H9 (cell line): ENCODE measurements around the gene CPEB2. TPM values are rescaled to one million over a fixed set of nuclear protein-coding genes. Genes with fewer than 3 reads are reported as not detected.

Experiments
- DNase-seq: peaks from one replicate; pipeline ENCODE4 v3.0.0-alpha.2; 2017
- H2AFZ ChIP-seq: one replicate; pipeline ENCODE4 v1.6.1; 2013; ENCODE audit warnings: mild to moderate bottlenecking, low read length, control low read depth, moderate library complexity
- H2AK5ac ChIP-seq: 2 replicates; pipeline ENCODE4 v1.6.1; 2013; ENCODE audit warnings: low read length, control low read depth, mixed read lengths; ENCODE audit not compliant: insufficient read length
- H2BK120ac ChIP-seq: one replicate; pipeline ENCODE4 v1.6.1; 2013; ENCODE audit warnings: low read depth, mild to moderate bottlenecking, low read length, control low read depth, inconsistent platforms; ENCODE audit not compliant: poor library complexity, severe bottlenecking
- H2BK12ac ChIP-seq: 2 replicates; pipeline ENCODE4 v1.6.1; 2013; ENCODE audit warnings: low read length, control low read depth, mixed read lengths, low read depth; ENCODE audit not compliant: insufficient read length
- H2BK15ac ChIP-seq: 2 replicates; pipeline ENCODE4 v1.6.1; 2013; ENCODE audit warnings: low read depth, low read length, control low read depth
- H2BK20ac ChIP-seq: one replicate; pipeline ENCODE4 v1.6.1; 2013; ENCODE audit warnings: low read depth, mild to moderate bottlenecking, low read length, control low read depth, inconsistent platforms; ENCODE audit not compliant: poor library complexity, severe bottlenecking
- H2BK5ac ChIP-seq: 2 replicates; pipeline ENCODE4 v1.6.1; 2013; ENCODE audit warnings: low read length, control low read depth, mixed read lengths; ENCODE audit not compliant: insufficient read length
- H3K14ac ChIP-seq: 2 replicates; pipeline ENCODE4 v1.6.1; 2013; ENCODE audit warnings: low read length, control low read depth; ENCODE audit not compliant: insufficient read depth
- H3K18ac ChIP-seq: 2 replicates; pipeline ENCODE4 v1.6.1; 2013; ENCODE audit warnings: low read depth, mild to moderate bottlenecking, mixed read lengths, low read length, control low read depth; ENCODE audit not compliant: insufficient read length
- H3K23ac ChIP-seq: 2 replicates; pipeline ENCODE4 v1.6.1; 2013; ENCODE audit warnings: low read length, control low read depth, mixed read lengths, low read depth; ENCODE audit not compliant: insufficient read length
- H3K23me2 ChIP-seq: 2 replicates; pipeline ENCODE4 v1.6.1; 2013; ENCODE audit warnings: low read depth, mild to moderate bottlenecking, mixed read lengths, low read length, control low read depth; ENCODE audit not compliant: insufficient read length, poor library complexity, severe bottlenecking
- H3K27ac ChIP-seq: 2 replicates; pipeline ENCODE4 v1.5.1; 2013; ENCODE audit warnings: low read length, control low read depth, mixed read lengths, low read depth; ENCODE audit not compliant: insufficient read length
- H3K27me3 ChIP-seq: 2 replicates; pipeline ENCODE4 v1.6.1; 2013; ENCODE audit warnings: low read length, control low read depth, inconsistent platforms; ENCODE audit not compliant: insufficient read depth
- H3K4ac ChIP-seq: 2 replicates; pipeline ENCODE4 v1.6.1; 2013; ENCODE audit warnings: low read depth, mild to moderate bottlenecking, control low read depth, inconsistent platforms, low read length, moderate library complexity
- H3K4me1 ChIP-seq: 2 replicates; pipeline ENCODE4 v1.6.1; 2013; ENCODE audit warnings: low read length, control low read depth, inconsistent platforms; ENCODE audit not compliant: insufficient read depth
- H3K4me2 ChIP-seq: 2 replicates; pipeline ENCODE4 v1.6.1; 2013; ENCODE audit warnings: low read length, control low read depth, mixed read lengths; ENCODE audit not compliant: insufficient read length, insufficient read depth
- H3K56ac ChIP-seq: 2 replicates; pipeline ENCODE4 v1.6.1; 2013; ENCODE audit warnings: low read depth, mild to moderate bottlenecking, mixed read lengths, low read length, control low read depth; ENCODE audit not compliant: insufficient read length
- H3K79me1 ChIP-seq: 2 replicates; pipeline ENCODE4 v1.6.1; 2013; ENCODE audit warnings: low read depth, mild to moderate bottlenecking, moderate library complexity, low read length, control low read depth, inconsistent platforms; ENCODE audit not compliant: insufficient read depth, poor library complexity, severe bottlenecking
- H3K79me2 ChIP-seq: 2 replicates; pipeline ENCODE4 v1.6.1; 2013; ENCODE audit warnings: low read length, control low read depth, inconsistent platforms; ENCODE audit not compliant: insufficient read depth
- H3K9ac ChIP-seq: 2 replicates; pipeline ENCODE4 v1.6.1; 2013; ENCODE audit warnings: low read length, control low read depth, mixed read lengths; ENCODE audit not compliant: insufficient read length; ENCODE audit errors: extremely low read depth
- H3K9me3 ChIP-seq: one replicate; pipeline ENCODE4 v1.6.1; 2013; ENCODE audit warnings: low read depth, low read length, inconsistent platforms; ENCODE audit not compliant: control insufficient read depth
- H3T11ph ChIP-seq: one replicate; pipeline ENCODE4 v1.6.1; 2013; ENCODE audit warnings: mild to moderate bottlenecking, low read length, control low read depth, inconsistent platforms
- H4K20me1 ChIP-seq: one replicate; pipeline ENCODE4 v1.6.1; 2013; ENCODE audit not compliant: control insufficient read depth, insufficient read length, insufficient read depth
- H4K5ac ChIP-seq: 2 replicates; pipeline ENCODE4 v1.6.1; 2013; ENCODE audit warnings: low read depth, mild to moderate bottlenecking, mixed read lengths, low read length, control low read depth; ENCODE audit not compliant: insufficient read length
- H4K8ac ChIP-seq: replicated peaks from 2 replicates; pipeline ENCODE4 v1.6.1; 2013; ENCODE audit warnings: low read length, control low read depth, mixed read lengths, low read depth; ENCODE audit not compliant: insufficient read length
- H4K91ac ChIP-seq: 2 replicates; pipeline ENCODE4 v1.6.1; 2013; ENCODE audit warnings: low read depth, mild to moderate bottlenecking, moderate library complexity, mixed read lengths, low read length, control low read depth; ENCODE audit not compliant: insufficient read length
- H3K27ac Mint-ChIP-seq, 3 experiments: 2 replicates in 2 of 3; 3 replicates in 1 of 3; pipeline ENCODE4 v1.8.0; 2020 to 2021; ENCODE audit warnings: mixed read lengths in 3 of 3, mild to moderate bottlenecking in 1 of 3, moderate library complexity in 1 of 3
- H3K27me3 Mint-ChIP-seq: 2 replicates; pipeline ENCODE4 v1.8.0; 2021; ENCODE audit warnings: low read depth, mild to moderate bottlenecking, moderate library complexity, mixed read lengths
- H3K36me3 Mint-ChIP-seq, 3 experiments: 2 replicates in 2 of 3; 3 replicates in 1 of 3; pipeline ENCODE4 v1.8.0; 2020 to 2021; ENCODE audit warnings: low read depth in 3 of 3, mixed read lengths in 3 of 3; ENCODE audit not compliant: insufficient read depth in 1 of 3
- H3K4me1 Mint-ChIP-seq, 2 experiments: 2 replicates each; pipeline ENCODE4 v1.8.0; 2020; ENCODE audit warnings: mixed read lengths in 2 of 2
- H3K4me3 Mint-ChIP-seq, 2 experiments: 2 replicates in 1 of 2; 3 replicates in 1 of 2; pipeline ENCODE4 v1.8.0; 2020 to 2021; ENCODE audit warnings: mild to moderate bottlenecking in 2 of 2, mixed read lengths in 2 of 2, moderate library complexity in 1 of 2
- H3K9me3 Mint-ChIP-seq, 2 experiments: 2 replicates in 1 of 2; 3 replicates in 1 of 2; pipeline ENCODE4 v1.8.0; 2020; ENCODE audit warnings: mild to moderate bottlenecking in 2 of 2, mixed read lengths in 2 of 2, moderate library complexity in 1 of 2
- WGBS: extraction: QIAGEN DNeasy Blood & Tissue Kit; methylation state at CpG from one replicate; pipeline ENCODE4 v1.1.7; 2013; ENCODE audit warnings: missing lambda C conversion rate, low lambda C conversion rate, mixed read lengths; ENCODE audit not compliant: insufficient read length; ENCODE audit errors: extremely low coverage; 5-methylcytosine and 5-hydroxymethylcytosine counted together
- total RNA-seq: library from RNA; stranded (reverse); gene quantifications from 2 replicates; pipeline ENCODE4 v1.2.1, GENCODE V29; 2021
- TF ChIP-seq, protein P1 (sequence below): fragments of 200-600 bp; sonication (generic); conservative IDR thresholded peaks from 3 replicates; pipeline ENCODE4 v1.8.0; 2021; ENCODE audit warnings: antibody characterized with exemption, mild to moderate bottlenecking

Gene CPEB2
- total RNA-seq, 1 experiment from 2014 or later: 1.8 TPM

- Mint-ChIP-seq H3K36me3 (peaks cover 7 to 28% (median 11%) of the 10 kb centered on the region in 3 experiments; a peak in 6 of 7 replicates), H3K4me1 (peaks cover 5 to 8% of the 10 kb centered on the region in 2 experiments), H3K27me3 (peaks cover 4% of the 10 kb centered on the region), H3K4me3 (no peak overlapping the region), H3K9me3 (peaks cover 21 to 26% of the 10 kb centered on the region in 2 experiments), H3K27ac (no peak overlapping the region)
- Histone ChIP-seq H3K23me2 (no peaks in the 10 kb centered on the region), H2BK15ac (no peak overlapping the region), H4K20me1 (no peaks in the 10 kb centered on the region), H4K5ac (no peak overlapping the region), H3K56ac (no peak overlapping the region), H2BK12ac (no peak overlapping the region), H3K4ac (no peak overlapping the region), H3K27ac (no peak overlapping the region), H4K91ac (no peak overlapping the region), H3K14ac (no peak overlapping the region), H2AFZ (no peak overlapping the region), H3K23ac (no peak overlapping the region), H3K9ac (no peak overlapping the region), H3K79me1 (no peaks in the 10 kb centered on the region), H3K79me2 (no peaks in the 10 kb centered on the region), H3K4me1 (no peaks in the 10 kb centered on the region), H3T11ph (no peak overlapping the region), H3K18ac (no peak overlapping the region), H3K9me3 (no peaks in the 10 kb centered on the region), H3K4me2 (no peak overlapping the region), H3K27me3 (no peaks in the 10 kb centered on the region), H2AK5ac (no peak overlapping the region), H4K8ac (no peak overlapping the region), H2BK5ac (no peak overlapping the region), H2BK120ac (no peak overlapping the region), H2BK20ac (no peak overlapping the region)
- WGBS: no CpG with 5 or more reads among the region's 4 CpGs
- no peak for DNase-seq
- TF ChIP-seq, protein P1, sequence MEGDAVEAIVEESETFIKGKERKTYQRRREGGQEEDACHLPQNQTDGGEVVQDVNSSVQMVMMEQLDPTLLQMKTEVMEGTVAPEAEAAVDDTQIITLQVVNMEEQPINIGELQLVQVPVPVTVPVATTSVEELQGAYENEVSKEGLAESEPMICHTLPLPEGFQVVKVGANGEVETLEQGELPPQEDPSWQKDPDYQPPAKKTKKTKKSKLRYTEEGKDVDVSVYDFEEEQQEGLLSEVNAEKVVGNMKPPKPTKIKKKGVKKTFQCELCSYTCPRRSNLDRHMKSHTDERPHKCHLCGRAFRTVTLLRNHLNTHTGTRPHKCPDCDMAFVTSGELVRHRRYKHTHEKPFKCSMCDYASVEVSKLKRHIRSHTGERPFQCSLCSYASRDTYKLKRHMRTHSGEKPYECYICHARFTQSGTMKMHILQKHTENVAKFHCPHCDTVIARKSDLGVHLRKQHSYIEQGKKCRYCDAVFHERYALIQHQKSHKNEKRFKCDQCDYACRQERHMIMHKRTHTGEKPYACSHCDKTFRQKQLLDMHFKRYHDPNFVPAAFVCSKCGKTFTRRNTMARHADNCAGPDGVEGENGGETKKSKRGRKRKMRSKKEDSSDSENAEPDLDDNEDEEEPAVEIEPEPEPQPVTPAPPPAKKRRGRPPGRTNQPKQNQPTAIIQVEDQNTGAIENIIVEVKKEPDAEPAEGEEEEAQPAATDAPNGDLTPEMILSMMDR: no peak
Observed at GRCh38 chr4:15088394-15089035, 86.2 kb downstream of the CPEB2 start.
